GM19438 (cell line): ENCODE measurements around the gene PRKN.

Source experiments
- ATAC-seq: cut with Tn5 transposase; IDR thresholded peaks from one replicate; pipeline ENCODE4 v1.9.1; 2021; ENCODE audit warnings: low read depth; ENCODE audit not compliant: unreplicated experiment

The PRKN gene

GRCh38 chr6:161418463-161418945 lies 1309.1 kb downstream of the PRKN start:
- peak; percentile 68 for ATAC-seq

GRCh38 chr6:161417717-161418462 lies 1309.7 kb downstream of the PRKN start:
- ATAC-seq, result no peak

- no peak for ATAC-seq
These were observed 1312.2 kb downstream of the PRKN start for GRCh38 chr6:161415302-161415855.

- no peak for ATAC-seq
These were observed 1312.9 kb downstream of the PRKN start for GRCh38 chr6:161414707-161415106.

GRCh38 chr6:161414180-161414579 lies 1313.4 kb downstream of the PRKN start:
- ATAC-seq, result no peak

GRCh38 chr6:161413355-161413771 lies 1314.2 kb downstream of the PRKN start:
- no peak for ATAC-seq

GRCh38 chr6:161412795-161413194 lies 1314.8 kb downstream of the PRKN start:
- no peak for ATAC-seq

GRCh38 chr6:161411265-161411944 lies 1316.2 kb downstream of the PRKN start:
- ATAC-seq, result no peak

- ATAC-seq, result no peak
These were observed 1316.8 kb downstream of the PRKN start for GRCh38 chr6:161410736-161411135.

- no peak for ATAC-seq
These were observed 1317.5 kb downstream of the PRKN start for GRCh38 chr6:161410076-161410475.

- no peak for ATAC-seq
These were observed 1318.2 kb downstream of the PRKN start for GRCh38 chr6:161409353-161409752.

GRCh38 chr6:161408041-161408440 lies 1319.5 kb downstream of the PRKN start:
- ATAC-seq, result no peak

GRCh38 chr6:161407581-161407980 lies 1320.0 kb downstream of the PRKN start:
- ATAC-seq, result no peak

GRCh38 chr6:161407115-161407514 lies 1320.5 kb downstream of the PRKN start:
- ATAC-seq, result no peak

GRCh38 chr6:161406646-161407045 lies 1320.9 kb downstream of the PRKN start:
- no peak for ATAC-seq

- no peak for ATAC-seq
These were observed 1322.1 kb downstream of the PRKN start for GRCh38 chr6:161405418-161405817.

GRCh38 chr6:161403717-161404116 lies 1323.8 kb downstream of the PRKN start:
- ATAC-seq, result no peak

GRCh38 chr6:161401587-161402309 lies 1325.8 kb downstream of the PRKN start:
- ATAC-seq, result no peak

- no peak for ATAC-seq
These were observed 1326.9 kb downstream of the PRKN start for GRCh38 chr6:161400671-161401070.

GRCh38 chr6:161396539-161396938 lies 1331.0 kb downstream of the PRKN start:
- no peak for ATAC-seq

- no peak for ATAC-seq
These were observed 1331.8 kb downstream of the PRKN start for GRCh38 chr6:161395716-161396231.
